Measurements from ENCODE around the gene AKAP13.

- TF ChIP-seq POLR2A (IDR thresholded peaks at IDR 0.05; ENCODE audit: low read depth, low read length) (no peak), POLR2AphosphoS5 (IDR thresholded peaks at IDR 0.05; ENCODE audit: low read depth, low read length) (no peak)
Measured at GRCh38 chr15:85550283-85550682, 169.9 kb downstream of the AKAP13 start.

All from GM12891 (cell line).